Hepatocyte (in vitro differentiated cells): ENCODE results near the gene D2HGDH. TPM values are rescaled to one million over a fixed set of nuclear protein-coding genes. Genes with fewer than 3 reads are reported as not detected.
"Not testable (repeated sequence)": the region's sequence is repeated elsewhere in the genome, so short reads cannot be mapped to it uniquely, and the experiment has no call there.

Experiments used
- DNase-seq: peaks from one replicate; pipeline ENCODE4 v3.0.0-alpha.2; 2016; ENCODE audit warnings: low spot score
- H2AFZ ChIP-seq: fragments of 200-600 bp; sonication (generic); 2 replicates; pipeline ENCODE4 v1.6.0; 2016; ENCODE audit warnings: antibody characterized with exemption, mild to moderate bottlenecking
- H3K27ac ChIP-seq: fragments of 200-600 bp; sonication (generic); 2 replicates; pipeline ENCODE4 v1.5.1; 2016; ENCODE audit warnings: mild to moderate bottlenecking
- H3K27me3 ChIP-seq: fragments of 200-600 bp; sonication (generic); 2 replicates; pipeline ENCODE4 v1.6.1; 2016
- H3K36me3 ChIP-seq: fragments of 200-600 bp; sonication (generic); replicated peaks from 2 replicates; pipeline ENCODE4 v1.5.1; 2016; ENCODE audit warnings: low read depth; ENCODE audit not compliant: insufficient read depth
- H3K4me1 ChIP-seq: fragments of 200-600 bp; sonication (generic); 2 replicates; pipeline ENCODE4 v1.5.1; 2016; ENCODE audit warnings: mild to moderate bottlenecking, moderate library complexity; ENCODE audit not compliant: insufficient read depth
- H3K4me2 ChIP-seq: fragments of 200-600 bp; sonication (generic); 2 replicates; pipeline ENCODE4 v1.6.0; 2016
- H3K4me3 ChIP-seq: fragments of 200-600 bp; sonication (generic); 2 replicates; pipeline ENCODE4 v1.5.1; 2016; ENCODE audit warnings: mild to moderate bottlenecking
- H3K79me2 ChIP-seq: fragments of 200-600 bp; sonication (generic); 2 replicates; pipeline ENCODE4 v1.6.0; 2017; ENCODE audit warnings: mild to moderate bottlenecking
- H3K9me2 ChIP-seq: fragments of 200-600 bp; sonication (generic); replicated peaks from 2 replicates; pipeline ENCODE4 v1.6.0; 2017; ENCODE audit warnings: mild to moderate bottlenecking; ENCODE audit not compliant: insufficient read depth
- H3K9me3 ChIP-seq: fragments of 200-600 bp; sonication (generic); 2 replicates; pipeline ENCODE4 v1.5.1; 2016; ENCODE audit warnings: low read depth, mild to moderate bottlenecking
- H4K20me1 ChIP-seq: fragments of 200-600 bp; sonication (generic); 2 replicates; pipeline ENCODE4 v1.6.0; 2016; ENCODE audit warnings: mild to moderate bottlenecking; ENCODE audit not compliant: insufficient read depth, poor library complexity, severe bottlenecking
- EZH2 ChIP-seq: fragments of 200-600 bp; sonication (generic); IDR thresholded peaks from 2 replicates; pipeline ENCODE4 v1.6.1; 2016; ENCODE audit warnings: antibody characterized with exemption, mild to moderate bottlenecking, borderline replicate concordance
- EZH2phosphoT487 ChIP-seq: fragments of 200-600 bp; sonication (generic); IDR thresholded peaks from one replicate; pipeline ENCODE4 v1.6.1; 2018; ENCODE audit warnings: antibody characterized with exemption, mild to moderate bottlenecking, low read depth, moderate library complexity; ENCODE audit not compliant: unreplicated experiment, severe bottlenecking
- WGBS: methylation state at CpG from one replicate; pipeline ENCODE4 v1.1.6; 2016; ENCODE audit warnings: low lambda C conversion rate; ENCODE audit errors: missing lambda C conversion rate; 5-methylcytosine and 5-hydroxymethylcytosine counted together
- polyA plus RNA-seq: library from polyadenylated mRNA; unstranded; fragments of >200 nt; fragmentation: Nextera tagmentation; extraction: Ambion mirVana; gene quantifications from 2 replicates; pipeline ENCODE4 v1.2.1, GENCODE V29; 2016
- total RNA-seq: library from RNA; depleted of rRNA; stranded (reverse); fragments of >200 nt; gene quantifications from 2 replicates; pipeline ENCODE4 v1.2.3, GENCODE V29; 2014
- TF ChIP-seq, protein P1 (sequence below): fragments of 200-600 bp; sonication (generic); IDR thresholded peaks from 2 replicates; pipeline ENCODE4 v1.5.1; 2016; ENCODE audit warnings: antibody characterized with exemption, mild to moderate bottlenecking; ENCODE audit not compliant: poor library complexity

D2HGDH gene
- total and polyA plus RNA-seq, 2 experiments from 2014 or later = 12.9 to 41.2 TPM

DNA sequence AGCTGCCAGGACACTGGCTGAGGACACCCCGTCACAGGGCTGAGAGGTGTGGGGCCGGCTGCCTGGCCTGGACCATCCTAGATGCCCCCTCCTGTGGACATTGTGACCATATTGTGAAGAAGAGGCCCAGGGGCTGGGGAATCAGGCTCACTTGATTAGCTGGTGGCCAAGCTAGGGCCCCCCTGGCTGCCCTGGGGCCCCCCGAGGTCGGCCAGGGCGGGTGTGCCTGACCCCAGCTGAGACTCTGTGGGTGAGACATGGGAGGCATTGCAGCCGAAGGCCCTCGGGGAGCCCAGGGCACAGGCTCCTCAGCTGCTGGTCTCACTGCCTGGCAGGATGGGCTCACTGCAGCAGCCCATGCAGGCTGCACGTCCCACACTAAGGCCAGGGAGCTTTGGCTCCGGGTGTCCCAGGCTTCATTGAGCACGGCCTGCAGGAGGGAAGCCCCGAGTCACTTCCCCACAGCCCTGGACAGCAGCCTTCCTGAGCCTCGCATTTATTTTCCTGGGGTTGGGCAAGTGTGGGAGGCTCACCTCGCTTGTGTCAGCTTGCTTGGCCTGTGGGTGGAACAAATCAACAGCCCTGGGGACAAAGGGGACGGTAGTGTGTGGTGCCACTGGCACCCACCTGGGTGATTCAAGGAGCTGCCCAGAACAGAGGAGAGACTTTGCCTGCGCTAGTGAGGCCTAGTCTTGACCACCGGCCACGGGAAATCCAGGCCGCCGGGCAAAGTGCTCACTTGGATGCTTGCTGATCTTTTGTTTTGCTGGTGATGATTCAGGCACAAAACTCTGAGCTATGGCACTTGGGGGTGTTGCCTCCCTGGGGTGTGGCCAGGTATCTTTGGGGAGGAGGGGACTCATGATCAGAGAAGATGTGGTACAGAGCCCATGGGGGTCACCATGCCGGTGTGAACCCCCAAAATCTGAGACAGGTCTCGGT, 43.5 kb downstream of the D2HGDH start:
- no peaks in the 10 kb centered on the region for H4K20me1 ChIP-seq
- 90% methylated on average over 21 of the region's 21 CpGs for WGBS
- H3K27ac ChIP-seq = no peak overlapping the region
- no peak overlapping the region for H2AFZ ChIP-seq
- H3K79me2 ChIP-seq = no peaks in the 10 kb centered on the region
- no peaks in the 10 kb centered on the region for H3K9me2 ChIP-seq
- H3K9me3 ChIP-seq = peaks cover 8% of the 10 kb centered on the region
- H3K4me2 ChIP-seq = no peak overlapping the region
- TF ChIP-seq EZH2phosphoT487 = no peak
- TF ChIP-seq EZH2 = no peak
- TF ChIP-seq, protein P1, sequence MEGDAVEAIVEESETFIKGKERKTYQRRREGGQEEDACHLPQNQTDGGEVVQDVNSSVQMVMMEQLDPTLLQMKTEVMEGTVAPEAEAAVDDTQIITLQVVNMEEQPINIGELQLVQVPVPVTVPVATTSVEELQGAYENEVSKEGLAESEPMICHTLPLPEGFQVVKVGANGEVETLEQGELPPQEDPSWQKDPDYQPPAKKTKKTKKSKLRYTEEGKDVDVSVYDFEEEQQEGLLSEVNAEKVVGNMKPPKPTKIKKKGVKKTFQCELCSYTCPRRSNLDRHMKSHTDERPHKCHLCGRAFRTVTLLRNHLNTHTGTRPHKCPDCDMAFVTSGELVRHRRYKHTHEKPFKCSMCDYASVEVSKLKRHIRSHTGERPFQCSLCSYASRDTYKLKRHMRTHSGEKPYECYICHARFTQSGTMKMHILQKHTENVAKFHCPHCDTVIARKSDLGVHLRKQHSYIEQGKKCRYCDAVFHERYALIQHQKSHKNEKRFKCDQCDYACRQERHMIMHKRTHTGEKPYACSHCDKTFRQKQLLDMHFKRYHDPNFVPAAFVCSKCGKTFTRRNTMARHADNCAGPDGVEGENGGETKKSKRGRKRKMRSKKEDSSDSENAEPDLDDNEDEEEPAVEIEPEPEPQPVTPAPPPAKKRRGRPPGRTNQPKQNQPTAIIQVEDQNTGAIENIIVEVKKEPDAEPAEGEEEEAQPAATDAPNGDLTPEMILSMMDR = no peak
- H3K36me3 ChIP-seq = no peaks in the 10 kb centered on the region
- H3K4me1 ChIP-seq = no peaks in the 10 kb centered on the region
- DNase-seq = no peak
- H3K4me3 ChIP-seq = no peak overlapping the region
- no peaks in the 10 kb centered on the region for H3K27me3 ChIP-seq

DNA sequence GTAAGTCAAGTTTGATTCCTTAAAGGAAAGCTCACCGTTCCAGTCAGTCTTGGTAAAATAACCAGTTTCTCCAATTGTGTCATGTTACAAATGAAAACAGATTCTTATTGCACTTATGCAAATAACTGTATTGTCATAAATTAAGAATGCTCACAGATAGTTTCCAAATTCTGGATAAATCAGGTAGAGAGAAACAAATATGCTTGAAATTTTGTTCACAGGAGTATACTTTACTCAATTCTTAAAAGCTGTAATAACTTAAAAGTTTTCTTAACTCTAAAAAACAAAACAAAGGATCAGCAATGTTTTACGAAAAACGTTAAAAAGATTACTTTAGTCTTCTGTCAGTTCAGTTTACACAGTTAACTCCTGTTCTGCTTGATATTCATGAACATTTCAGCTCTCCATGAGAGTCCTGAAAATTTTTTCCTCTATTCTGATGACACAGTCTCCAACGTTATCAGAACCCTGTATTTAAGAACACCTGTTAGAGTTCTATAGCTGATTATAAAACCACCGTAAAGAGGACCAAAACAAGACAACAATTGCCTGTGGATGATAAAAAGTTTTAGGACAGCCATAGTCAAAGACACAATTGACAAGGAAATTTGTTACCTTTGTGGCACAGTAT, 46.6 kb downstream of the D2HGDH start:
- no peak overlapping the region for H3K27ac ChIP-seq
- no peaks in the 10 kb centered on the region for H3K36me3 ChIP-seq
- H3K9me3 ChIP-seq = peaks cover 8% of the 10 kb centered on the region
- TF ChIP-seq EZH2phosphoT487 = no peak
- TF ChIP-seq EZH2 = no peak
- TF ChIP-seq, protein P1 = no peak
- H3K4me2 ChIP-seq = no peak overlapping the region
- DNase-seq = no peak
- H3K27me3 ChIP-seq = no peaks in the 10 kb centered on the region
- no peaks in the 10 kb centered on the region for H4K20me1 ChIP-seq
- no peaks in the 10 kb centered on the region for H3K4me1 ChIP-seq
- H3K4me3 ChIP-seq = no peak overlapping the region
- no peak overlapping the region for H2AFZ ChIP-seq
- H3K9me2 ChIP-seq = no peaks in the 10 kb centered on the region
- WGBS = 85% methylated on average over 5 of the region's 5 CpGs
- no peaks in the 10 kb centered on the region for H3K79me2 ChIP-seq

GRCh38 chr2:241782053-241782452, 47.6 kb downstream of the D2HGDH start:
- not testable (repeated sequence) for H2AFZ ChIP-seq, H3K4me3 ChIP-seq, DNase-seq, H3K9me2 ChIP-seq, H3K27ac ChIP-seq, H3K4me1 ChIP-seq, H3K79me2 ChIP-seq, H3K9me3 ChIP-seq, H3K27me3 ChIP-seq, H4K20me1 ChIP-seq, H3K4me2 ChIP-seq, H3K36me3 ChIP-seq
- 95% methylated on average over 3 of the region's 3 CpGs for WGBS

GRCh38 chr2:241788135-241788534, 53.7 kb downstream of the D2HGDH start:
- H3K9me3 ChIP-seq = no peaks in the 10 kb centered on the region
- no peaks in the 10 kb centered on the region for H3K27me3 ChIP-seq
- no peak for DNase-seq
- H3K9me2 ChIP-seq = no peaks in the 10 kb centered on the region
- no peaks in the 10 kb centered on the region for H3K36me3 ChIP-seq
- no peaks in the 10 kb centered on the region for H3K4me1 ChIP-seq
- H4K20me1 ChIP-seq = no peaks in the 10 kb centered on the region
- H3K4me3 ChIP-seq = no peak overlapping the region
- no peak overlapping the region for H3K27ac ChIP-seq
- H2AFZ ChIP-seq = no peak overlapping the region
- WGBS = 98% methylated on average over 4 of the region's 4 CpGs
- TF ChIP-seq, protein P1 = no peak
- TF ChIP-seq EZH2phosphoT487 = no peak
- TF ChIP-seq EZH2 = no peak
- H3K79me2 ChIP-seq = no peaks in the 10 kb centered on the region
- no peak overlapping the region for H3K4me2 ChIP-seq
